ENCODE measurements around the gene ADD3. TPM values are rescaled to one million over a fixed set of nuclear protein-coding genes. Genes with fewer than 3 reads are reported as not detected.

The ADD3 gene
- total and polyA plus RNA-seq, 2 of the 13 experiments (the other 11 are each of a cell fraction or from before 2014, with no cell fraction given) = 44.7 to 57.5 TPM

DNA sequence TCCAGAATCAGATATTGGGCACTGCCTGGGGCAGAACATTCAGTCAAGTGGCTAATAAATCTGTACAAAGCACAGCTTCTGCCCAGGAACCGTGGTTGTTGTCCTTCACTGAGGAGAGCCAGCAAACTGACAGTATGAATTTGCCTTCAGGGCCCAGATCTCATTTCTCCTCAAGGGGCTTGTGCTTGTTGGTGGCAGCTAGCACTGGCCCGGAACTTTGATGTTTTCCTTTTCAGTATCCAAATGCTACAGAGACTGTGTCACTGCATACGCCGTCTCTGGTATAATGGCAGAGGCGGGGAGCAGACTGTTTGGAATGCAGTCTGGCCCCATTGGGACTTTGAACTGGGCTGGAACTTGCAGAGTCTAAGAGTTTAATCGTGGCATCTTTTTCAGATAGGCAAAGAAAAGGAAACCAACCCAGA, 30.4 kb upstream of the ADD3 start (continued):
- TF ChIP-seq, protein P1, sequence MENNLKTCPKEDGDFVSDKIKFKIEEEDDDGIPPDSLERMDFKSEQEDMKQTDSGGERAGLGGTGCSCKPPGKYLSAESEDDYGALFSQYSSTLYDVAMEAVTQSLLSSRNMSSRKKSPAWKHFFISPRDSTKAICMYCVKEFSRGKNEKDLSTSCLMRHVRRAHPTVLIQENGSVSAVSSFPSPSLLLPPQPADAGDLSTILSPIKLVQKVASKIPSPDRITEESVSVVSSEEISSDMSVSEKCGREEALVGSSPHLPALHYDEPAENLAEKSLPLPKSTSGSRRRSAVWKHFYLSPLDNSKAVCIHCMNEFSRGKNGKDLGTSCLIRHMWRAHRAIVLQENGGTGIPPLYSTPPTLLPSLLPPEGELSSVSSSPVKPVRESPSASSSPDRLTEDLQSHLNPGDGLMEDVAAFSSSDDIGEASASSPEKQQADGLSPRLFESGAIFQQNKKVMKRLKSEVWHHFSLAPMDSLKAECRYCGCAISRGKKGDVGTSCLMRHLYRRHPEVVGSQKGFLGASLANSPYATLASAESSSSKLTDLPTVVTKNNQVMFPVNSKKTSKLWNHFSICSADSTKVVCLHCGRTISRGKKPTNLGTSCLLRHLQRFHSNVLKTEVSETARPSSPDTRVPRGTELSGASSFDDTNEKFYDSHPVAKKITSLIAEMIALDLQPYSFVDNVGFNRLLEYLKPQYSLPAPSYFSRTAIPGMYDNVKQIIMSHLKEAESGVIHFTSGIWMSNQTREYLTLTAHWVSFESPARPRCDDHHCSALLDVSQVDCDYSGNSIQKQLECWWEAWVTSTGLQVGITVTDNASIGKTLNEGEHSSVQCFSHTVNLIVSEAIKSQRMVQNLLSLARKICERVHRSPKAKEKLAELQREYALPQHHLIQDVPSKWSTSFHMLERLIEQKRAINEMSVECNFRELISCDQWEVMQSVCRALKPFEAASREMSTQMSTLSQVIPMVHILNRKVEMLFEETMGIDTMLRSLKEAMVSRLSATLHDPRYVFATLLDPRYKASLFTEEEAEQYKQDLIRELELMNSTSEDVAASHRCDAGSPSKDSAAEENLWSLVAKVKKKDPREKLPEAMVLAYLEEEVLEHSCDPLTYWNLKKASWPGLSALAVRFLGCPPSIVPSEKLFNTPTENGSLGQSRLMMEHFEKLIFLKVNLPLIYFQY (CRISPR knock-in tag; IDR thresholded peaks at IDR 0.05; ENCODE audit: borderline replicate concordance) = peak; percentile 74; the same call in 1 of the 2 replicates
- TF ChIP-seq ATAD3A (CRISPR knock-in tag; IDR thresholded peaks at IDR 0.05) (no peak), SOX13 (IDR thresholded peaks at IDR 0.05) (no peak), SOX13 (CRISPR knock-in tag; conservative IDR thresholded peaks at IDR 0.05 in 1 of 2, IDR thresholded peaks at IDR 0.05 in 1 of 2) (peak in 1 of 2 experiments; percentile 86; a peak in 2 of 4 replicates), SP5 (CRISPR knock-in tag; IDR thresholded peaks at IDR 0.05; ENCODE audit: borderline replicate concordance, low read depth) (peak; percentile 82), ZNF256 (CRISPR knock-in tag; conservative IDR thresholded peaks at IDR 0.05) (no peak), MEIS1 (CRISPR knock-in tag; IDR thresholded peaks at IDR 0.05; ENCODE audit: borderline replicate concordance) (no peak), EED (CRISPR knock-in tag; IDR thresholded peaks at IDR 0.05) (no peak), MEF2D (CRISPR knock-in tag; IDR thresholded peaks at IDR 0.05) (no peak), MIER2 (CRISPR knock-in tag; IDR thresholded peaks at IDR 0.05) (0 out of 2 replicates have a peak, but pooled peaks have one; percentile 14), TCF7 (IDR thresholded peaks at IDR 0.05; ENCODE audit: low read depth) (peak; percentile 71; the same call in 1 of the 2 replicates), ZSCAN29 (CRISPR knock-in tag; conservative IDR thresholded peaks at IDR 0.05) (0 out of 2 replicates have a peak, but pooled peaks have one; percentile 43), ZNF703 (CRISPR knock-in tag; IDR thresholded peaks at IDR 0.05; ENCODE audit: borderline replicate concordance) (no peak), PITX1 (CRISPR knock-in tag; IDR thresholded peaks at IDR 0.05) (peak; percentile 41; the same call in 1 of the 2 replicates), NR2F2 (IDR thresholded peaks at IDR 0.05; ENCODE audit: borderline replicate concordance, low read depth) (0 out of 2 replicates have a peak, but pooled peaks have one; percentile 17)
- TF ChIP-seq, protein P2, sequence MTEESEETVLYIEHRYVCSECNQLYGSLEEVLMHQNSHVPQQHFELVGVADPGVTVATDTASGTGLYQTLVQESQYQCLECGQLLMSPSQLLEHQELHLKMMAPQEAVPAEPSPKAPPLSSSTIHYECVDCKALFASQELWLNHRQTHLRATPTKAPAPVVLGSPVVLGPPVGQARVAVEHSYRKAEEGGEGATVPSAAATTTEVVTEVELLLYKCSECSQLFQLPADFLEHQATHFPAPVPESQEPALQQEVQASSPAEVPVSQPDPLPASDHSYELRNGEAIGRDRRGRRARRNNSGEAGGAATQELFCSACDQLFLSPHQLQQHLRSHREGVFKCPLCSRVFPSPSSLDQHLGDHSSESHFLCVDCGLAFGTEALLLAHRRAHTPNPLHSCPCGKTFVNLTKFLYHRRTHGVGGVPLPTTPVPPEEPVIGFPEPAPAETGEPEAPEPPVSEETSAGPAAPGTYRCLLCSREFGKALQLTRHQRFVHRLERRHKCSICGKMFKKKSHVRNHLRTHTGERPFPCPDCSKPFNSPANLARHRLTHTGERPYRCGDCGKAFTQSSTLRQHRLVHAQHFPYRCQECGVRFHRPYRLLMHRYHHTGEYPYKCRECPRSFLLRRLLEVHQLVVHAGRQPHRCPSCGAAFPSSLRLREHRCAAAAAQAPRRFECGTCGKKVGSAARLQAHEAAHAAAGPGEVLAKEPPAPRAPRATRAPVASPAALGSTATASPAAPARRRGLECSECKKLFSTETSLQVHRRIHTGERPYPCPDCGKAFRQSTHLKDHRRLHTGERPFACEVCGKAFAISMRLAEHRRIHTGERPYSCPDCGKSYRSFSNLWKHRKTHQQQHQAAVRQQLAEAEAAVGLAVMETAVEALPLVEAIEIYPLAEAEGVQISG (CRISPR knock-in tag; IDR thresholded peaks at IDR 0.05) = peak; percentile 37; the same call in 1 of the 2 replicates
- TF ChIP-seq, protein P3, sequence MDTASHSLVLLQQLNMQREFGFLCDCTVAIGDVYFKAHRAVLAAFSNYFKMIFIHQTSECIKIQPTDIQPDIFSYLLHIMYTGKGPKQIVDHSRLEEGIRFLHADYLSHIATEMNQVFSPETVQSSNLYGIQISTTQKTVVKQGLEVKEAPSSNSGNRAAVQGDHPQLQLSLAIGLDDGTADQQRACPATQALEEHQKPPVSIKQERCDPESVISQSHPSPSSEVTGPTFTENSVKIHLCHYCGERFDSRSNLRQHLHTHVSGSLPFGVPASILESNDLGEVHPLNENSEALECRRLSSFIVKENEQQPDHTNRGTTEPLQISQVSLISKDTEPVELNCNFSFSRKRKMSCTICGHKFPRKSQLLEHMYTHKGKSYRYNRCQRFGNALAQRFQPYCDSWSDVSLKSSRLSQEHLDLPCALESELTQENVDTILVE (CRISPR knock-in tag; IDR thresholded peaks at IDR 0.05) = no peak
- TF ChIP-seq, protein P4, sequence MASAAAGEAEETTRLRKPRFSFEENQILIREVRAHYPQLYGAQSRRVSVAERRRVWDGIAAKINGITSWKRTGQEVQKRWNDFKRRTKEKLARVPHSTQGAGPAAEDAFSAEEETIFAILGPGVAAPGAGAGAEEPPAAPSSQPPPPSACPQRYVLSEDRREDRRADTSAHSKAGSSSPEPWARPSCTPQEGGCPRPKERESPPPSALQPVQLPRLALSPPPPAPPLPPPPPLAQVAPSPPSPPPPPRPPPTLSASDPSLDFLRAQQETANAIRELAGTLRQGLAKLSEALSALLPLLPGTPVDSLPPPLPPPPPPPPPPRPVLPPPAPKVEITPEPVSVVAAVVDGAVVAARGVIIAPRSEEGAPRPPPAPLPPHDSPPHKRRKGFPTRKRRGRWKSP (CRISPR knock-in tag; IDR thresholded peaks at IDR 0.05) = no peak
- TF ChIP-seq, protein P5, sequence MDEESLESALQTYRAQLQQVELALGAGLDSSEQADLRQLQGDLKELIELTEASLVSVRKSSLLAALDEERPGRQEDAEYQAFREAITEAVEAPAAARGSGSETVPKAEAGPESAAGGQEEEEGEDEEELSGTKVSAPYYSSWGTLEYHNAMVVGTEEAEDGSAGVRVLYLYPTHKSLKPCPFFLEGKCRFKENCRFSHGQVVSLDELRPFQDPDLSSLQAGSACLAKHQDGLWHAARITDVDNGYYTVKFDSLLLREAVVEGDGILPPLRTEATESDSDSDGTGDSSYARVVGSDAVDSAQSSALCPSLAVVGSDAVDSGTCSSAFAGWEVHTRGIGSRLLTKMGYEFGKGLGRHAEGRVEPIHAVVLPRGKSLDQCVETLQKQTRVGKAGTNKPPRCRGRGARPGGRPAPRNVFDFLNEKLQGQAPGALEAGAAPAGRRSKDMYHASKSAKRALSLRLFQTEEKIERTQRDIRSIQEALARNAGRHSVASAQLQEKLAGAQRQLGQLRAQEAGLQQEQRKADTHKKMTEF (CRISPR knock-in tag; IDR thresholded peaks at IDR 0.05) = 0 out of 2 replicates have a peak, but pooled peaks have one; percentile 44
- TF ChIP-seq, protein P6, sequence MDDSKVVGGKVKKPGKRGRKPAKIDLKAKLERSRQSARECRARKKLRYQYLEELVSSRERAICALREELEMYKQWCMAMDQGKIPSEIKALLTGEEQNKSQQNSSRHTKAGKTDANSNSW (CRISPR knock-in tag; IDR thresholded peaks at IDR 0.05; ENCODE audit: borderline replicate concordance) = no peak

All from HepG2 (cell line).